Neural crest cell (in vitro differentiated cells): ENCODE data around the gene CNOT4. TPM values are rescaled to one million over a fixed set of nuclear protein-coding genes. Genes with fewer than 3 reads are reported as not detected.
"Not testable (repeated sequence)": the region's sequence is repeated elsewhere in the genome, so short reads cannot be mapped to it uniquely, and the experiment has no call there.

Source experiments
- DNase-seq: peaks from one replicate; pipeline ENCODE4 v3.0.0; 2021; ENCODE audit warnings: low read depth, mixed read lengths, low spot score
- H3K27ac Mint-ChIP-seq: one replicate; pipeline ENCODE4 v1.8.0; 2021; ENCODE audit warnings: mild to moderate bottlenecking, mixed read lengths; ENCODE audit not compliant: unreplicated experiment
- H3K27me3 Mint-ChIP-seq: 2 replicates; pipeline ENCODE4 v1.8.0; 2021; ENCODE audit warnings: low read depth, mild to moderate bottlenecking, mixed read lengths
- H3K36me3 Mint-ChIP-seq: 2 replicates; pipeline ENCODE4 v1.8.0; 2021; ENCODE audit warnings: low read depth, mild to moderate bottlenecking, mixed read lengths
- H3K4me1 Mint-ChIP-seq: 2 replicates; pipeline ENCODE4 v1.8.0; 2021; ENCODE audit warnings: mixed read lengths
- H3K4me3 Mint-ChIP-seq: one replicate; pipeline ENCODE4 v1.8.0; 2021; ENCODE audit warnings: mild to moderate bottlenecking, mixed read lengths
- H3K9me3 Mint-ChIP-seq: 2 replicates; pipeline ENCODE4 v1.8.0; 2021; ENCODE audit warnings: mixed read lengths
- total RNA-seq: library from RNA; stranded (reverse); gene quantifications from 2 replicates; pipeline ENCODE4 v1.2.1, GENCODE V29; 2021
- TF ChIP-seq, protein P1 (sequence below): fragments of 200-600 bp; sonication (generic); conservative IDR thresholded peaks from 2 replicates; pipeline ENCODE4 v1.5.0; 2021; ENCODE audit warnings: antibody characterized with exemption, mild to moderate bottlenecking

Gene CNOT4
- total RNA-seq, 1 donor from 2014 or later, result 31.1 TPM

DNA sequence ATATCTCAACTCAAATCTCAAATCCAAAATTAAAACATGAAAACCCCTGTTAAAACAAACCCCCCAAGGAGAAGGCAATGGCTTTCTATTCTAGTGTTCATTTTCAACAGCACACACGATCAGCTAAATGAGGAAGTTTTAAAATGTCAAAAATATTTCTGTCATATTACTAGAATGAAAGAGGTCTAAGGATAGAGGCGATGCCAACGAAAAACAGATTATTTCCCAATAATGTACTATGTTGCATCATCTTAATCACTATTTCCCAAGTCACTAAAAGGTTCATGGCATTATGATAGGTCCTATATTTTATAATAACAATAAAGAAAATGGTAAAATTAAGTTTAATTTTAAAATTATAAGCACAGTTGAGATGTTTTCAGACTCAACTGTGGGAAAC is 10.1 kb downstream of the CNOT4 start:
- DNase-seq, result no peak
- Mint-ChIP-seq H3K9me3 (no peaks in the 10 kb centered on the region), H3K4me1 (peaks cover 5% of the 10 kb centered on the region), H3K27ac (no peak overlapping the region), H3K4me3 (no peak overlapping the region), H3K36me3 (peaks cover under 1% of the 10 kb centered on the region), H3K27me3 (no peaks in the 10 kb centered on the region)
- TF ChIP-seq, protein P1, sequence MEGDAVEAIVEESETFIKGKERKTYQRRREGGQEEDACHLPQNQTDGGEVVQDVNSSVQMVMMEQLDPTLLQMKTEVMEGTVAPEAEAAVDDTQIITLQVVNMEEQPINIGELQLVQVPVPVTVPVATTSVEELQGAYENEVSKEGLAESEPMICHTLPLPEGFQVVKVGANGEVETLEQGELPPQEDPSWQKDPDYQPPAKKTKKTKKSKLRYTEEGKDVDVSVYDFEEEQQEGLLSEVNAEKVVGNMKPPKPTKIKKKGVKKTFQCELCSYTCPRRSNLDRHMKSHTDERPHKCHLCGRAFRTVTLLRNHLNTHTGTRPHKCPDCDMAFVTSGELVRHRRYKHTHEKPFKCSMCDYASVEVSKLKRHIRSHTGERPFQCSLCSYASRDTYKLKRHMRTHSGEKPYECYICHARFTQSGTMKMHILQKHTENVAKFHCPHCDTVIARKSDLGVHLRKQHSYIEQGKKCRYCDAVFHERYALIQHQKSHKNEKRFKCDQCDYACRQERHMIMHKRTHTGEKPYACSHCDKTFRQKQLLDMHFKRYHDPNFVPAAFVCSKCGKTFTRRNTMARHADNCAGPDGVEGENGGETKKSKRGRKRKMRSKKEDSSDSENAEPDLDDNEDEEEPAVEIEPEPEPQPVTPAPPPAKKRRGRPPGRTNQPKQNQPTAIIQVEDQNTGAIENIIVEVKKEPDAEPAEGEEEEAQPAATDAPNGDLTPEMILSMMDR, result no peak

- not testable (repeated sequence) for H3K27ac Mint-ChIP-seq, H3K36me3 Mint-ChIP-seq, DNase-seq
These were observed 12.7 kb downstream of the CNOT4 start for GRCh38 chr7:135497161-135497560.

DNA sequence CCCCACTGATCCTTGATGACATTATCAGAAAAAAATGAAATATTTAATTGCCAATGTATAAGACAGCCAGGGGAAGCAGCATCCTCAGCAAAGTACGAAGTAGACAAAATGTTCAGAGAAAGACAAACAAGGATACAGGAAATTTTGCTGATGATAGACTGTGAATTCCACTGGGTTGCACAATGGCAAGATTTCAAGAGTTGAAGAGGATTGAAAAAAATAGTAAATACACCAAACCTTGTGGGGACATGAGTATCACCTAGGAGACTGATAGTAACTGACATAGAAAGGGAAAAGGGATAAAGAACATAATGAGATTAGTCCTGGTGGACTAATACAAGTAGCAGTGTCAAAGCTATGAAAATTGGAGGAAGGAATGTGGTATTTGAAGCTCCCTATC is 16.5 kb downstream of the CNOT4 start:
- TF ChIP-seq, protein P1, result no peak
- Mint-ChIP-seq H3K27ac (no peak overlapping the region), H3K27me3 (no peaks in the 10 kb centered on the region), H3K36me3 (no peaks in the 10 kb centered on the region), H3K9me3 (no peaks in the 10 kb centered on the region), H3K4me3 (no peak overlapping the region), H3K4me1 (peaks cover 9% of the 10 kb centered on the region)
- no peak for DNase-seq

More at GRCh38 chr7:135497161-135497560, 12.7 kb downstream of the CNOT4 start:
- not testable (repeated sequence) for H3K27me3 Mint-ChIP-seq, H3K4me1 Mint-ChIP-seq, H3K9me3 Mint-ChIP-seq, H3K4me3 Mint-ChIP-seq

GRCh38 chr7:135492151-135492550 is 17.8 kb downstream of the CNOT4 start:
- no peaks in the 10 kb centered on the region for H3K9me3 Mint-ChIP-seq
- TF ChIP-seq, protein P1, result no peak
- no peak overlapping the region for H3K4me3 Mint-ChIP-seq
- no peak for DNase-seq
- H3K4me1 Mint-ChIP-seq, result peaks cover 9% of the 10 kb centered on the region
- no peak overlapping the region for H3K27ac Mint-ChIP-seq
- H3K27me3 Mint-ChIP-seq, result no peaks in the 10 kb centered on the region
- H3K36me3 Mint-ChIP-seq, result no peaks in the 10 kb centered on the region

- no peak for DNase-seq
- Mint-ChIP-seq H3K27ac (no peak overlapping the region), H3K27me3 (no peaks in the 10 kb centered on the region), H3K4me3 (no peak overlapping the region), H3K4me1 (peaks cover 5% of the 10 kb centered on the region), H3K36me3 (no peaks in the 10 kb centered on the region), H3K9me3 (no peaks in the 10 kb centered on the region)
- TF ChIP-seq, protein P1, result no peak
These were observed 19.1 kb downstream of the CNOT4 start for GRCh38 chr7:135490783-135491182.

- H3K9me3 Mint-ChIP-seq, result no peaks in the 10 kb centered on the region
- no peak overlapping the region for H3K27ac Mint-ChIP-seq
- TF ChIP-seq, protein P1, result no peak
- H3K36me3 Mint-ChIP-seq, result no peaks in the 10 kb centered on the region
- H3K4me3 Mint-ChIP-seq, result no peak overlapping the region
- H3K4me1 Mint-ChIP-seq, result peaks cover 5% of the 10 kb centered on the region
- H3K27me3 Mint-ChIP-seq, result no peaks in the 10 kb centered on the region
- DNase-seq, result no peak
These were observed 20.1 kb downstream of the CNOT4 start for GRCh38 chr7:135489791-135490190.
